ENCODE data around the gene ADGRV1. TPM values are rescaled to one million over a fixed set of nuclear protein-coding genes. Genes with fewer than 3 reads are reported as not detected.
A peak's percentile ranks its signal among the peaks of the same experiment; 100 is the strongest.

ADGRV1 gene
- total RNA-seq, 4 donors from 2014 or later = 6.0 to 37.0 (median 10.6) TPM

- TF ChIP-seq CTCF (IDR thresholded peaks at IDR 0.05) = no peak
- TF ChIP-seq POLR2A (IDR thresholded peaks at IDR 0.05) = no peak
- in situ Hi-C loops (cut with MboI; ENCODE audit: low pct_ligation_motif_present in 1 of 4, low pct_unique_long_range_greater_than_20kb in 1 of 4, low sequenced_read_pairs in 3 of 4) (loop anchor here in 2 of 4 donors (25.0 kb wide), 2 partner anchors 167 to 267 kb away; partner anchors contain the start of gene ARRDC3 (in 1 of the 2)), intact Hi-C loops (cut with DNase I; ENCODE audit: low total_unique reads) (loop anchor here (5.0 kb wide), 1 partner anchor 57 kb away; no protein-coding TSS in a partner anchor)
- DNase-seq = no peak
- H3K9me3 ChIP-seq = no peaks in the 10 kb centered on the region
- no peaks in the 10 kb centered on the region for H3K36me3 ChIP-seq
- H3K27me3 ChIP-seq = no peaks in the 10 kb centered on the region
- peak overlapping the region; percentile 35 to 59 (median 55) for H3K27ac ChIP-seq
- no peak overlapping the region for H3K4me3 ChIP-seq
- 29 to 43% methylated on average over 5 to 6 of the region's 6 CpGs for whole genome bisulfite sequencing, 2 donors (ENCODE audit: low coverage in 1 of 2)
- H3K4me1 ChIP-seq = peaks cover 0 to 37% (median 9%) of the 10 kb centered on the region in 4 donors
These were observed 561.6 kb downstream of the ADGRV1 start for GRCh38 chr5:91119981-91120850.

GRCh38 chr5:91121347-91121993, 562.9 kb downstream of the ADGRV1 start:
- H3K27ac ChIP-seq = peak overlapping the region; percentile 35 to 59 (median 55)
- intact Hi-C loops (cut with DNase I; ENCODE audit: low total_unique reads) = loop anchor here (5.0 kb wide), 1 partner anchor 56 kb away; no protein-coding TSS in a partner anchor

GRCh38 chr5:91122651-91123050, 564.1 kb downstream of the ADGRV1 start:
- intact Hi-C loops (cut with DNase I; ENCODE audit: low total_unique reads) = loop anchor here (5.0 kb wide), 1 partner anchor 55 kb away; no protein-coding TSS in a partner anchor
- Histone ChIP-seq H3K9me3 (no peaks in the 10 kb centered on the region), H3K4me1 (peaks cover 14 to 58% (median 19%) of the 10 kb centered on the region in 4 donors), H3K36me3 (no peaks in the 10 kb centered on the region), H3K27ac (peak overlapping the region in 3 of 4 donors; percentile 0 to 57 (median 16)), H3K27me3 (no peaks in the 10 kb centered on the region), H3K4me3 (no peak overlapping the region)
- in situ Hi-C loops (cut with MboI; ENCODE audit: low pct_ligation_motif_present in 1 of 4, low pct_unique_long_range_greater_than_20kb in 1 of 4, low sequenced_read_pairs in 3 of 4) = loop anchor here in 2 of 4 donors (25.0 kb wide), 2 partner anchors 165 to 265 kb away; partner anchors contain the start of gene ARRDC3 (in 1 of the 2)
- WGBS, 2 donors (ENCODE audit: low coverage in 1 of 2) = 81 to 88% methylated on average over 2 of the region's 2 CpGs
- TF ChIP-seq POLR2AphosphoS5 (IDR thresholded peaks at IDR 0.05) = no peak
- no peak for TF ChIP-seq EP300 (IDR thresholded peaks at IDR 0.05; ENCODE audit: low read depth)
- TF ChIP-seq CTCF (IDR thresholded peaks at IDR 0.05) = no peak
- no peak for TF ChIP-seq POLR2A (IDR thresholded peaks at IDR 0.05)
- no peak for DNase-seq

More at GRCh38 chr5:91121347-91121993, 562.9 kb downstream of the ADGRV1 start:
- no peaks in the 10 kb centered on the region for H3K36me3 ChIP-seq
- no peaks in the 10 kb centered on the region for H3K27me3 ChIP-seq
- in situ Hi-C loops (cut with MboI; ENCODE audit: low pct_ligation_motif_present in 1 of 4, low pct_unique_long_range_greater_than_20kb in 1 of 4, low sequenced_read_pairs in 3 of 4) = loop anchor here in 2 of 4 donors (25.0 kb wide), 2 partner anchors 166 to 266 kb away; partner anchors contain the start of gene ARRDC3 (in 1 of the 2)
- H3K4me3 ChIP-seq = no peak overlapping the region
- no peak for DNase-seq
- no peaks in the 10 kb centered on the region for H3K9me3 ChIP-seq
- no peak for TF ChIP-seq CTCF (IDR thresholded peaks at IDR 0.05)
- TF ChIP-seq POLR2A (IDR thresholded peaks at IDR 0.05) = no peak
- no peak for TF ChIP-seq EP300 (IDR thresholded peaks at IDR 0.05; ENCODE audit: low read depth)
- no peak for TF ChIP-seq POLR2AphosphoS5 (IDR thresholded peaks at IDR 0.05)
- peaks cover 7 to 46% (median 9%) of the 10 kb centered on the region in 4 donors for H3K4me1 ChIP-seq
- 85 to 89% methylated on average over 6 to 7 of the region's 7 CpGs for WGBS, 2 donors (ENCODE audit: low coverage in 1 of 2)

- H3K4me3 ChIP-seq = no peak overlapping the region
- H3K27ac ChIP-seq = peak overlapping the region in 1 of 4 donors; percentile 16
- peaks cover 18 to 65% (median 26%) of the 10 kb centered on the region in 4 donors for H3K4me1 ChIP-seq
- H3K27me3 ChIP-seq = no peaks in the 10 kb centered on the region
- no peak for DNase-seq
- 55 to 92% methylated on average over 1 to 3 of the region's 3 CpGs for WGBS, 2 donors (ENCODE audit: low coverage in 1 of 2)
- H3K36me3 ChIP-seq = no peaks in the 10 kb centered on the region
- no peaks in the 10 kb centered on the region for H3K9me3 ChIP-seq
- TF ChIP-seq CTCF (IDR thresholded peaks at IDR 0.05) = no peak
- TF ChIP-seq POLR2A (IDR thresholded peaks at IDR 0.05) = no peak
- no peak for TF ChIP-seq POLR2AphosphoS5 (IDR thresholded peaks at IDR 0.05)
- no peak for TF ChIP-seq EP300 (IDR thresholded peaks at IDR 0.05; ENCODE audit: low read depth)
- in situ Hi-C loops (cut with MboI; ENCODE audit: low pct_ligation_motif_present in 1 of 4, low pct_unique_long_range_greater_than_20kb in 1 of 4, low sequenced_read_pairs in 3 of 4) (loop anchor here in 2 of 4 donors (25.0 kb wide), 2 partner anchors 164 to 264 kb away; partner anchors contain the start of gene ARRDC3 (in 1 of the 2)), intact Hi-C loops (cut with DNase I; ENCODE audit: low total_unique reads) (loop anchor here (5.0 kb wide), 1 partner anchor 54 kb away; no protein-coding TSS in a partner anchor)
These were observed 564.7 kb downstream of the ADGRV1 start for GRCh38 chr5:91123291-91123690.
